Trophoblast cell (in vitro differentiated cells and primary cell): ENCODE results near the gene GABBR1.
"Not testable (repeated sequence)": the region's sequence is repeated elsewhere in the genome, so short reads cannot be mapped to it uniquely, and the experiment has no call there.

Experiments used
- DNase-seq, 2 donors: peaks; one replicate each; pipeline ENCODE4 v3.0.0-alpha.2; 2016
- H2AFZ ChIP-seq: 2 replicates; pipeline ENCODE4 v1.6.1; 2013; ENCODE audit warnings: low read length, moderate library complexity, mild to moderate bottlenecking; ENCODE audit not compliant: insufficient read depth, poor library complexity
- H2AK5ac ChIP-seq: 2 replicates; pipeline ENCODE4 v1.6.1; 2013; ENCODE audit warnings: mild to moderate bottlenecking, low read length
- H2BK120ac ChIP-seq: 2 replicates; pipeline ENCODE4 v1.6.1; 2013; ENCODE audit warnings: low read length, mild to moderate bottlenecking, moderate library complexity; ENCODE audit not compliant: insufficient read depth, poor library complexity
- H2BK12ac ChIP-seq: 2 replicates; pipeline ENCODE4 v1.6.1; 2013; ENCODE audit warnings: mild to moderate bottlenecking, low read length, moderate library complexity
- H2BK5ac ChIP-seq: 2 replicates; pipeline ENCODE4 v1.6.1; 2013; ENCODE audit warnings: low read length, low read depth, moderate library complexity, mild to moderate bottlenecking; ENCODE audit not compliant: poor library complexity
- H3K14ac ChIP-seq: 2 replicates; pipeline ENCODE4 v1.6.1; 2013; ENCODE audit warnings: mild to moderate bottlenecking, low read length
- H3K18ac ChIP-seq: 2 replicates; pipeline ENCODE4 v1.6.1; 2013; ENCODE audit warnings: mild to moderate bottlenecking, low read length
- H3K23ac ChIP-seq: 2 replicates; pipeline ENCODE4 v1.6.1; 2013; ENCODE audit warnings: low read length
- H3K27ac ChIP-seq: 2 replicates; pipeline ENCODE4 v1.5.1; 2013; ENCODE audit warnings: low read depth, mild to moderate bottlenecking, inconsistent platforms, low read length, moderate library complexity
- H3K27me3 ChIP-seq: 2 replicates; pipeline ENCODE4 v1.6.1; 2013; ENCODE audit warnings: inconsistent platforms, mild to moderate bottlenecking, low read length, moderate library complexity; ENCODE audit not compliant: insufficient read depth
- H3K36me3 ChIP-seq, 2 experiments: 1 replicate in 1 of 2; 2 replicates in 1 of 2; pipeline ENCODE4 v1.6.1; 2013; ENCODE audit warnings: low read length in 2 of 2, mild to moderate bottlenecking in 2 of 2, moderate library complexity in 1 of 2; ENCODE audit not compliant: insufficient read depth in 2 of 2, control insufficient read depth in 1 of 2
- H3K4ac ChIP-seq: 2 replicates; pipeline ENCODE4 v1.6.1; 2013; ENCODE audit warnings: low read depth, mild to moderate bottlenecking, low read length, moderate library complexity
- H3K4me1 ChIP-seq, 2 experiments: 1 replicate in 1 of 2; 2 replicates in 1 of 2; pipeline ENCODE4 v1.6.1; 2013; ENCODE audit warnings: low read length in 2 of 2, mild to moderate bottlenecking in 2 of 2, moderate library complexity in 1 of 2; ENCODE audit not compliant: insufficient read depth in 2 of 2, control insufficient read depth in 1 of 2
- H3K4me2 ChIP-seq: 2 replicates; pipeline ENCODE4 v1.6.1; 2013; ENCODE audit warnings: inconsistent platforms, mild to moderate bottlenecking, low read length, moderate library complexity
- H3K4me3 ChIP-seq: 2 replicates; pipeline ENCODE4 v1.5.1; 2013; ENCODE audit warnings: mild to moderate bottlenecking, low read depth, low read length, inconsistent platforms
- H3K79me1 ChIP-seq: one replicate; pipeline ENCODE4 v1.6.1; 2013; ENCODE audit warnings: low read length
- H3K79me2 ChIP-seq: 2 replicates; pipeline ENCODE4 v1.6.1; 2013; ENCODE audit warnings: low read length, mild to moderate bottlenecking; ENCODE audit not compliant: control insufficient read depth, insufficient read depth, poor library complexity
- H3K9ac ChIP-seq: 2 replicates; pipeline ENCODE4 v1.6.1; 2013; ENCODE audit warnings: mild to moderate bottlenecking, low read length
- H3K9me3 ChIP-seq: 2 replicates; pipeline ENCODE4 v1.6.1; 2013; ENCODE audit warnings: low read depth, mild to moderate bottlenecking, control low read depth, inconsistent platforms, low read length; ENCODE audit not compliant: insufficient read depth
- H4K12ac ChIP-seq: 2 replicates; pipeline ENCODE4 v1.6.1; 2013; ENCODE audit warnings: low read depth, mild to moderate bottlenecking, low read length, moderate library complexity
- H4K8ac ChIP-seq: 2 replicates; pipeline ENCODE4 v1.6.1; 2013; ENCODE audit warnings: low read depth, mild to moderate bottlenecking, low read length, moderate library complexity
- H4K91ac ChIP-seq: one replicate; pipeline ENCODE4 v1.6.1; 2013; ENCODE audit warnings: low read depth, mild to moderate bottlenecking, low read length, moderate library complexity
- WGBS: extraction: QIAGEN DNeasy Blood & Tissue Kit; methylation state at CpG from one replicate; pipeline ENCODE4 v1.1.7; 2013; ENCODE audit warnings: missing lambda C conversion rate; ENCODE audit not compliant: insufficient read length, insufficient coverage; ENCODE audit errors: extremely low coverage; 5-methylcytosine and 5-hydroxymethylcytosine counted together

The GABBR1 gene

DNA sequence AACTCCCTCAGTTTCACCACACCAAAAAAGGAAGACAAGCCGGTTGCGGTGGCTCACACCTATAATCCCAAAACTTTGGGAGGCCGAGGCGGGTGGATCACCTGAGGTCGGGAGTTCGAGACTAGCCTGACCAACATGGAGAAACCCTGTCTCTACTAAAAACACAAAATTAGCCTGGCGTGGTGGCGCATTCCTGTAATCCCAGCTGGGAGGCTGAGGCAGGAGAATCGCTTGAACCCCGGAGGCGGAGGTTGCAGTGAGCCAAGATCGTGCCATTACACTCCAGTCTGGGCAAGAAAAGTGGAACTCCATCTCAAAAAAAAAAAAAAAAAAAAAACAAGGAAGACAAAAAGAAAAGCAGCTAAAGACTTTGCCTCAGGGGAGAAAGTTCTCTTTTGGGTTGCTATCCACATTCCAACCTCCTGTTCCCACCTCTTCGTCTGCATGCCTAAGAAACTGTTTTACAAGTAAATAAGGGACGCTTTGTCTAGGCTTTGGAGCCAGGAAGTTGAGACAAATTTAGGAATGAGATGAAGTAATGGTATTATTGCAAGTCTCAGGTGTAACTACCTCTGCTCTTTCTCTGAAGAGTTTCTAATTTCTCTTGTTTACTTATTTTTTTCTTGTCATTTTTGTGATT, 28.6 kb upstream of the GABBR1 start:
- H3K27ac ChIP-seq = peak overlapping the region; percentile 79
- H3K4me1 ChIP-seq = peaks cover 6 to 19% of the 10 kb centered on the region in 2 experiments
- not testable (repeated sequence) for H3K9me3 ChIP-seq, H2AK5ac ChIP-seq, H3K79me1 ChIP-seq, H4K12ac ChIP-seq, H2BK12ac ChIP-seq, H3K23ac ChIP-seq, H3K27me3 ChIP-seq, H3K9ac ChIP-seq, H3K18ac ChIP-seq, H3K36me3 ChIP-seq, H3K4me2 ChIP-seq, H3K4ac ChIP-seq, H3K79me2 ChIP-seq, H2AFZ ChIP-seq, H3K4me3 ChIP-seq
- peak overlapping the region; percentile 22 for H3K14ac ChIP-seq
- DNase-seq = peak; percentile 82 to 98
- peak overlapping the region; percentile 70 for H4K8ac ChIP-seq
- WGBS = no CpG with 5 or more reads among the region's 14 CpGs
- H2BK120ac ChIP-seq = peak overlapping the region; percentile 56
- peak overlapping the region; percentile 67 for H2BK5ac ChIP-seq
- peak overlapping the region; percentile 94 for H4K91ac ChIP-seq

DNA sequence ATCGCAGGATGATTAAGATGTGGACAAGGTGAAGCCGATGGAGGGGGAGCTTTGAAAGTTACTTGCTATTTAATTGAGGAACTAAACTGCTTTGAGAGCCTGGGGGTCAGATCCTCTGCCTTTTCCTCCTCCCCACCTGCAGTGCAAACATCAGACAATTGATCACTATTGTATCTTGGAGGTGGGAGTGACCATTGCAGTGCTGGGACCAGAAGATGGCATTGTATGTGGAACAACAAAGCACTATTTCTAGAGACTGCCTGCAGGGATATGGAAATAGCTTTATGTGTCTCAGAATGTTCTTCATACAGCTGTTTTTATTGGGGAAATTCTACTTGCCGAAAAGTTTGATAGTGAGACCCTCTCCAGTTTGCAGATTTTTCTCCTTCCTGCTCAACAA, 28.1 kb upstream of the GABBR1 start:
- no peak overlapping the region for H3K14ac ChIP-seq
- no peak overlapping the region for H3K4me2 ChIP-seq
- no peak overlapping the region for H3K23ac ChIP-seq
- H3K27me3 ChIP-seq = no peaks in the 10 kb centered on the region
- peak overlapping the region; percentile 56 for H2BK120ac ChIP-seq
- H4K91ac ChIP-seq = peak overlapping the region; percentile 77
- no peak overlapping the region for H2AFZ ChIP-seq
- no peak overlapping the region for H3K4me3 ChIP-seq
- WGBS = no CpG with 5 or more reads among the region's 3 CpGs
- no peak for DNase-seq
- H2BK5ac ChIP-seq = peak overlapping the region; percentile 67
- no peak overlapping the region for H4K12ac ChIP-seq
- H4K8ac ChIP-seq = peak overlapping the region; percentile 70
- H3K79me2 ChIP-seq = peaks cover 3% of the 10 kb centered on the region
- peak overlapping the region; percentile 59 for H3K27ac ChIP-seq
- H2AK5ac ChIP-seq = no peak overlapping the region
- H3K4ac ChIP-seq = no peak overlapping the region
- no peaks in the 10 kb centered on the region for H3K36me3 ChIP-seq
- no peak overlapping the region for H3K9ac ChIP-seq
- H3K79me1 ChIP-seq = peaks cover 8% of the 10 kb centered on the region
- H3K4me1 ChIP-seq = peaks cover 7 to 19% of the 10 kb centered on the region in 2 experiments
- no peaks in the 10 kb centered on the region for H3K9me3 ChIP-seq
- H3K18ac ChIP-seq = no peak overlapping the region
- peak overlapping the region; percentile 76 for H2BK12ac ChIP-seq

DNA sequence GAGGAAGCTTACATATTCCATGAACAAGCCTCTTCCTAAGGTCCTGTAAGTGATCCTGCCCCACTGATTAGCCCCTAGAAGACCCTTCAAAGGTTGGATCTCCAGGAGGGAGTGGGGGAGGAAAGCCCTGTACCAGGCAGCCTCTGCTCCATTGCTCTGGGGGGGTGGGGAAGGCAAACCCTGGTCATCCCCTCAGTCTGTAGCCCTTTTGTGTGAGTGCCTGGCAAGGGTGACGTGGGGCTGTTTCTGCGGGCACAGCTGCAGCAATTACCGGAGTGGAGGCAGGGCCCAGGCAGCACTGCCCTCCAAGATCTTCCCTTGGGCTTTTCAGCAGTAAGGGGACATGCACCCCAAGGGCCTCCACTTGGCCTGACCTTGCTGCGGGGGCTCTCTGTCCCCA, 23.8 kb upstream of the GABBR1 start, which contains the start of gene MOG:
MOG (plus strand) TSS at position 295 of the 400 bp plus-strand sequence. CDS start 118 bp downstream, outside the sequence.
- Histone ChIP-seq H3K4ac (no peak within 1 kb of the TSS), H3K27me3 (no peaks in the 10 kb centered on the region)
- WGBS = no CpG with 5 or more reads among the region's 4 CpGs

DNA sequence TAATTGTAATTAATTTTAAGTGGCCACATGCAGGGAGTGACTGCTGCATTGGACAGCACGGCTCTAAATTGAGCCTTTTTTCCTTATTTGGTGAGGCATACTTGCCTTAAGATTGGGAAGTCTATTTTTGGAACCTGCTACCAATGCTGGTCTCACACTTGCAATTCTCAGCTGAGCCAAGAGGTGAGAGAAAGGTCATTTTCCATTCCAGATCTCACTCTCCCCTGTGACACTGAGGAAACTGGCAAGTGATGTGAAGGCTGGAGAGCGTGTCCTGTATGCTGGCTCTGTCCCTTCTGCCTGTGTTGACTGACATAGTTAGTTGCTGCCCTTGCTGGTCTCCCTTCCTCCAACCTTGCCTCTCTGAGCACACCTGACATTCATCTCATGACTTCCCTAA, 23.2 kb upstream of the GABBR1 start:
- H3K79me1 ChIP-seq = no peaks in the 10 kb centered on the region

More for the DNA sequence above, 23.8 kb upstream of the GABBR1 start, which contains the start of gene MOG:
- no peak for DNase-seq
- no peaks in the 10 kb centered on the region for H3K9me3 ChIP-seq
- peak within 1 kb of the TSS; percentile 43 for H3K14ac ChIP-seq
- H3K4me1 ChIP-seq = peaks cover 5 to 11% of the 10 kb centered on the region in 2 experiments
- peak within 1 kb of the TSS; percentile 85 for H2AK5ac ChIP-seq
- no peak within 1 kb of the TSS for H3K4me2 ChIP-seq
- H4K12ac ChIP-seq = no peak within 1 kb of the TSS
- peak within 1 kb of the TSS; percentile 88 for H2BK12ac ChIP-seq
- no peak within 1 kb of the TSS for H2BK120ac ChIP-seq
- H4K91ac ChIP-seq = peak within 1 kb of the TSS; percentile 5
- peak within 1 kb of the TSS; percentile 22 for H4K8ac ChIP-seq
- H3K4me3 ChIP-seq = no peak within 1 kb of the TSS
- no peak within 1 kb of the TSS for H2AFZ ChIP-seq
- no peaks in the 10 kb centered on the region for H3K36me3 ChIP-seq
- peaks cover 3% of the 10 kb centered on the region for H3K79me1 ChIP-seq
- peaks cover 2% of the 10 kb centered on the region for H3K79me2 ChIP-seq
- H3K9ac ChIP-seq = no peak within 1 kb of the TSS
- H2BK5ac ChIP-seq = no peak within 1 kb of the TSS
- H3K23ac ChIP-seq = no peak within 1 kb of the TSS
- no peak within 1 kb of the TSS for H3K18ac ChIP-seq
- H3K27ac ChIP-seq = no peak within 1 kb of the TSS

More for the DNA sequence above, 23.2 kb upstream of the GABBR1 start:
- H3K27ac ChIP-seq = no peak overlapping the region
- no peaks in the 10 kb centered on the region for H3K36me3 ChIP-seq
- no peak overlapping the region for H3K4me3 ChIP-seq
- H3K14ac ChIP-seq = peak overlapping the region; percentile 43
- no peak overlapping the region for H3K4ac ChIP-seq
- no peak overlapping the region for H3K23ac ChIP-seq
- peak overlapping the region; percentile 7 for H4K8ac ChIP-seq
- peak overlapping the region; percentile 85 for H2AK5ac ChIP-seq
- no peak overlapping the region for H2BK120ac ChIP-seq
- no peak for DNase-seq
- H3K4me1 ChIP-seq = peaks cover 2 to 9% of the 10 kb centered on the region in 2 experiments
- no CpG with 5 or more reads among the region's 2 CpGs for WGBS
- no peak overlapping the region for H3K9ac ChIP-seq
- H4K12ac ChIP-seq = no peak overlapping the region
- no peak overlapping the region for H2BK5ac ChIP-seq
- H3K9me3 ChIP-seq = no peaks in the 10 kb centered on the region
- H3K79me2 ChIP-seq = peaks cover 2% of the 10 kb centered on the region
- no peak overlapping the region for H4K91ac ChIP-seq
- no peak overlapping the region for H3K18ac ChIP-seq
- peak overlapping the region; percentile 88 for H2BK12ac ChIP-seq
- no peaks in the 10 kb centered on the region for H3K27me3 ChIP-seq
- H3K4me2 ChIP-seq = no peak overlapping the region
- no peak overlapping the region for H2AFZ ChIP-seq
